Upper lobe of left lung (tissue), 6 donors: Measurements from ENCODE around the gene LSM5. TPM values are rescaled to one million over a fixed set of nuclear protein-coding genes. Genes with fewer than 3 reads are reported as not detected.

ENCODE experiments used
- ATAC-seq, 2 donors: fragments of 200-7000 bp; cut with Tn5 transposase; one replicate each; pipeline ENCODE4 v1.9.1; 2022; ENCODE audit warnings: mild to moderate bottlenecking in 2 of 2, moderate library complexity in 2 of 2; ENCODE audit not compliant: low FRiP score in 2 of 2
- DNase-seq, 2 donors: peaks; one replicate each; pipeline ENCODE4 v3.0.0-alpha.2; 2019 to 2020
- H3K27ac ChIP-seq, 4 donors: fragments of 200-600 bp; sonication (generic); one replicate each; pipeline ENCODE4 v1.5.1; 2016 to 2019
- H3K27me3 ChIP-seq, 4 donors: fragments of 200-600 bp; sonication (generic); one replicate each; pipeline ENCODE4 v1.5.1; 2017 to 2019
- H3K36me3 ChIP-seq, 4 donors: fragments of 200-600 bp; sonication (generic); one replicate each; pipeline ENCODE4 v1.5.1; 2016 to 2019
- H3K4me1 ChIP-seq, 4 donors: fragments of 200-600 bp; sonication (generic); one replicate each; pipeline ENCODE4 v1.5.1; 2018 to 2019
- H3K4me3 ChIP-seq, 4 donors: fragments of 200-600 bp; sonication (generic); one replicate each; pipeline ENCODE4 v1.5.1; 2017 to 2019; ENCODE audit warnings: mild to moderate bottlenecking in 2 of 4, moderate library complexity in 1 of 4
- H3K9me3 ChIP-seq, 4 donors: fragments of 200-600 bp; sonication (generic); one replicate each; pipeline ENCODE4 v1.5.1; 2018 to 2019
- CTCF ChIP-seq, 6 experiments: fragments of 450-650 bp in 4 of 6; fragments of 200-600 bp in 2 of 6; sonication (generic) in 2 of 6; IDR thresholded peaks; one replicate each; pipeline ENCODE4 v1.5.1; 2016 to 2019; ENCODE audit warnings: antibody characterized with exemption in 6 of 6
- EP300 ChIP-seq, 4 donors: sonication (generic); formaldehyde crosslinking; IDR thresholded peaks; one replicate each; pipeline ENCODE4 v1.5.1; 2017; ENCODE audit warnings: antibody characterized with exemption in 4 of 4, control low read depth in 2 of 4
- POLR2A ChIP-seq, 4 donors: fragments of 450-650 bp; IDR thresholded peaks; one replicate each; pipeline ENCODE4 v1.5.1; 2016 to 2017; ENCODE audit warnings: antibody characterized with exemption in 4 of 4, mild to moderate bottlenecking in 2 of 4
- POLR2AphosphoS5 ChIP-seq, 2 donors: sonication (generic); formaldehyde crosslinking; IDR thresholded peaks; one replicate each; pipeline ENCODE4 v1.5.1; 2017; ENCODE audit warnings: antibody characterized with exemption in 2 of 2
- WGBS, 2 donors: methylation state at CpG; one replicate each; pipeline ENCODE4 v1.1.5; 2017 to 2018; 5-methylcytosine and 5-hydroxymethylcytosine counted together
- total RNA-seq, 6 donors: library from RNA; depleted of rRNA in 4 of 6; stranded (reverse); fragments of >200 nt in 4 of 6; gene quantifications; one replicate each; pipeline versions ENCODE4 v1.1.0 to v1.2.1, GENCODE V29; 2016 to 2021
- donor health status: DM: no; HTN: no; CAD: no; lungs with moderate emphysema.
- donor health status: DM: no; HTN: yes; CAD: no; lungs with severe emphysema.

Gene LSM5
- total RNA-seq, 6 donors from 2014 or later: 2.1 to 26.4 (median 13.8) TPM

GRCh38 chr7:32462977-32463376 is 27.2 kb downstream of the LSM5 start:
- TF ChIP-seq POLR2A (IDR thresholded peaks at IDR 0.05) (no peak), CTCF (IDR thresholded peaks at IDR 0.05) (no peak), POLR2AphosphoS5 (IDR thresholded peaks at IDR 0.05) (no peak), EP300 (IDR thresholded peaks at IDR 0.05) (no peak)
- no peak for DNase-seq
- H3K27me3 ChIP-seq: no peaks in the 10 kb centered on the region
- no peak overlapping the region for H3K4me3 ChIP-seq
- H3K36me3 ChIP-seq: no peaks in the 10 kb centered on the region
- H3K4me1 ChIP-seq: no peaks in the 10 kb centered on the region
- no peak overlapping the region for H3K27ac ChIP-seq
- 93 to 100% methylated on average over 1 of the region's 1 CpG for WGBS, 2 donors
- ATAC-seq: no peak
- no peaks in the 10 kb centered on the region for H3K9me3 ChIP-seq

- Histone ChIP-seq H3K27ac (no peak overlapping the region), H3K36me3 (no peaks in the 10 kb centered on the region), H3K4me3 (no peak overlapping the region), H3K9me3 (no peaks in the 10 kb centered on the region), H3K4me1 (no peaks in the 10 kb centered on the region), H3K27me3 (no peaks in the 10 kb centered on the region)
- no peak for TF ChIP-seq POLR2AphosphoS5 (IDR thresholded peaks at IDR 0.05)
- TF ChIP-seq CTCF (IDR thresholded peaks at IDR 0.05): no peak
- TF ChIP-seq POLR2A (IDR thresholded peaks at IDR 0.05): no peak
- TF ChIP-seq EP300 (IDR thresholded peaks at IDR 0.05): no peak
- ATAC-seq (no peak), DNase-seq (no peak)
Measured at GRCh38 chr7:32462451-32462850, 27.7 kb downstream of the LSM5 start.

GRCh38 chr7:32461484-32461883 is 28.7 kb downstream of the LSM5 start:
- no peak overlapping the region for H3K27ac ChIP-seq
- H3K9me3 ChIP-seq: no peaks in the 10 kb centered on the region
- TF ChIP-seq EP300 (IDR thresholded peaks at IDR 0.05): no peak
- ATAC-seq (no peak), DNase-seq (no peak)
- WGBS, 2 donors: 69 to 86% methylated on average over 2 of the region's 2 CpGs
- no peaks in the 10 kb centered on the region for H3K4me1 ChIP-seq
- no peaks in the 10 kb centered on the region for H3K27me3 ChIP-seq
- no peak overlapping the region for H3K4me3 ChIP-seq
- no peaks in the 10 kb centered on the region for H3K36me3 ChIP-seq

GRCh38 chr7:32459788-32460187 is 30.4 kb downstream of the LSM5 start:
- Histone ChIP-seq H3K4me1 (no peaks in the 10 kb centered on the region), H3K4me3 (no peak overlapping the region), H3K27me3 (no peaks in the 10 kb centered on the region), H3K27ac (no peak overlapping the region), H3K9me3 (no peaks in the 10 kb centered on the region), H3K36me3 (no peaks in the 10 kb centered on the region)
- DNase-seq (no peak), ATAC-seq (no peak)
- TF ChIP-seq EP300 (IDR thresholded peaks at IDR 0.05) (no peak), CTCF (IDR thresholded peaks at IDR 0.05) (no peak), POLR2AphosphoS5 (IDR thresholded peaks at IDR 0.05) (no peak), POLR2A (IDR thresholded peaks at IDR 0.05) (no peak)
- WGBS, 2 donors: 67 to 78% methylated on average over 2 of the region's 2 CpGs

GRCh38 chr7:32458025-32458424 is 32.2 kb downstream of the LSM5 start:
- DNase-seq: no peak
- no peak for ATAC-seq
- no peaks in the 10 kb centered on the region for H3K27me3 ChIP-seq
- H3K36me3 ChIP-seq: no peaks in the 10 kb centered on the region
- H3K9me3 ChIP-seq: no peaks in the 10 kb centered on the region
- no peak overlapping the region for H3K27ac ChIP-seq
- 47 to 49% methylated on average over 2 to 3 of the region's 3 CpGs for WGBS, 2 donors
- no peak overlapping the region for H3K4me3 ChIP-seq
- no peaks in the 10 kb centered on the region for H3K4me1 ChIP-seq
- TF ChIP-seq EP300 (IDR thresholded peaks at IDR 0.05) (no peak), CTCF (IDR thresholded peaks at IDR 0.05) (no peak)
